ENCODE results near the gene SLC6A17. TPM values are rescaled to one million over a fixed set of nuclear protein-coding genes. Genes with fewer than 3 reads are reported as not detected.

SLC6A17 gene
- total and polyA plus RNA-seq, 9 of the 15 experiments (the other 6 are each of a cell fraction or from before 2014, with no cell fraction given): not detected

GRCh38 chr1:110203021-110203661 lies 52.8 kb downstream of the SLC6A17 start:
- H3K4me3 ChIP-seq: no peak overlapping the region
- no peak overlapping the region for H3K4me2 ChIP-seq (ENCODE audit: insufficient read depth, low read length)
- ChIA-PET CTCF (ENCODE audit: low intra/inter-chr PET ratio) (interaction anchor here (0.5 to 5.3 kb wide), 13 partner anchors 17 to 800 kb away, joined by 3 to 58 read pairs (median 4); no protein-coding TSS in a partner anchor), POLR2A (interaction anchor here (0.6 to 1.6 kb wide), 3 partner anchors 136 to 293 kb away, joined by 3 to 8 read pairs (median 4); partner anchors contain the start of gene RBM15)
- BruUV-seq (replicated peaks): no TSS peak
- peak; percentile 99 for FAIRE-seq
- WGBS (ENCODE audit: insufficient coverage, low coverage, missing lambda C conversion rate): 14% methylated on average over 6 of the region's 6 CpGs
- peaks cover 2% of the 10 kb centered on the region for H3K9me1 ChIP-seq (ENCODE audit: control insufficient read depth, insufficient read depth, low read length)
- peak overlapping the region; percentile 63 for H2AFZ ChIP-seq (ENCODE audit: low read depth, low read length)
- peaks cover 3 to 42% of the 10 kb centered on the region in 2 experiments; a peak in 3 of 5 replicates for H3K27me3 ChIP-seq (ENCODE audit: control insufficient read depth in 2 of 2, insufficient read depth in 2 of 2, low read length in 2 of 2)
- no peaks in the 10 kb centered on the region for H3K36me3 ChIP-seq (ENCODE audit: control insufficient read depth, insufficient read depth, low read length)
- H4K20me1 ChIP-seq (replicated peaks; ENCODE audit: control insufficient read depth, insufficient read depth, low read length): peaks cover 18% of the 10 kb centered on the region; the same call in 1 of the 2 replicates
- no peaks in the 10 kb centered on the region for H3K9me3 ChIP-seq (replicated peaks; ENCODE audit: control insufficient read depth, insufficient read depth, low read depth, low read length)
- H3K27ac ChIP-seq (ENCODE audit: extremely low read depth, low read depth, low read length): no peak overlapping the region
- intact Hi-C loops (cut with micrococcal nuclease): loop anchor here (1.0 kb wide), 4 partner anchors 109 to 293 kb away; no protein-coding TSS in a partner anchor
- H3K4me1 ChIP-seq (replicated peaks in 1 of 2; ENCODE audit: control insufficient read depth in 2 of 2, insufficient read depth in 2 of 2, low read length in 2 of 2): no peaks in the 10 kb centered on the region
- no peaks in the 10 kb centered on the region for H3K79me2 ChIP-seq (ENCODE audit: control insufficient read depth, insufficient read depth, low read length)
- DNase-seq (ENCODE audit: extremely low read depth in 1 of 4, low spot score in 3 of 4): peak; percentile 64 to 80 (median 68)
- ATAC-seq: peak; percentile 75
- H3K9ac ChIP-seq (ENCODE audit: insufficient read depth in 1 of 2, low read depth in 2 of 2, low read length in 2 of 2): no peak overlapping the region
- in situ Hi-C loops (cut with MboI): loop anchor here (5.0 kb wide), 3 partner anchors 109 to 249 kb away; partner anchors contain the start of gene PROK1
- TF ChIP-seq MAZ (CRISPR knock-in tag; conservative IDR thresholded peaks at IDR 0.05 in 1 of 2, IDR thresholded peaks at IDR 0.05 in 1 of 2) (0 out of 4 replicates have a peak, but pooled peaks have one; percentile 16 to 40), STAG1 (CRISPR knock-in tag; IDR thresholded peaks at IDR 0.05; ENCODE audit: borderline replicate concordance) (peak; percentile 73; the same call in 1 of the 2 replicates), ARID2 (IDR thresholded peaks at IDR 0.05) (peak; percentile 67; the same call in 1 of the 2 replicates), ELF1 (tag; IDR thresholded peaks at IDR 0.05) (peak; percentile 65), SMC3 (conservative IDR thresholded peaks at IDR 0.05; ENCODE audit: insufficient read depth, low read depth, low read length) (peak; percentile 96), DEAF1 (CRISPR knock-in tag; IDR thresholded peaks at IDR 0.05) (peak; percentile 91), REST (IDR thresholded peaks at IDR 0.05; ENCODE audit: borderline replicate concordance) (peak; percentile 89), REST (CRISPR knock-in tag; IDR thresholded peaks at IDR 0.05; ENCODE audit: low read depth) (no peak), HOXB6 (CRISPR knock-in tag; IDR thresholded peaks at IDR 0.05; ENCODE audit: borderline replicate concordance) (no peak), TCFL5 (CRISPR knock-in tag; conservative IDR thresholded peaks at IDR 0.05) (no peak)

Measured in K562 (cell line).